ENCODE results near the gene SMARCA2.

DNA sequence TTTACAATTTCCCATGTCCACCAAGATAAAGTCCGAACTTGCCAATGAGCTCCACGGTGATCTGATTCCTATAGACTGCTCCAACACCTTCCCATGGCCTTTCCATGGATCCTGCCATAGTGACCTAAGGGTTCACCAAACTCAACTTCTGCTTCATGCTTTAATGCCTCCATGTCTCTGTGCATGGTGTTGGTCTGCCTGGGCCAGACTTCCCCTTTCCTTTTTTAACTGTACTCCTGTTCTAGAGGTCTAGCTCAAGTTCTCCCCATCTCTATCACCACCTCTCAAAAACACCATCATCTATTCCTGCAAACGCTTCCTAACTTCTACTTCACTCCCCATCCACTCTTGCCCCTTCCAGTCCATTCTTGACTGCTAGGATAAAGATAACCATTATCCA lies 14.8 kb upstream of the SMARCA2 start:
- TF ChIP-seq, protein P1, sequence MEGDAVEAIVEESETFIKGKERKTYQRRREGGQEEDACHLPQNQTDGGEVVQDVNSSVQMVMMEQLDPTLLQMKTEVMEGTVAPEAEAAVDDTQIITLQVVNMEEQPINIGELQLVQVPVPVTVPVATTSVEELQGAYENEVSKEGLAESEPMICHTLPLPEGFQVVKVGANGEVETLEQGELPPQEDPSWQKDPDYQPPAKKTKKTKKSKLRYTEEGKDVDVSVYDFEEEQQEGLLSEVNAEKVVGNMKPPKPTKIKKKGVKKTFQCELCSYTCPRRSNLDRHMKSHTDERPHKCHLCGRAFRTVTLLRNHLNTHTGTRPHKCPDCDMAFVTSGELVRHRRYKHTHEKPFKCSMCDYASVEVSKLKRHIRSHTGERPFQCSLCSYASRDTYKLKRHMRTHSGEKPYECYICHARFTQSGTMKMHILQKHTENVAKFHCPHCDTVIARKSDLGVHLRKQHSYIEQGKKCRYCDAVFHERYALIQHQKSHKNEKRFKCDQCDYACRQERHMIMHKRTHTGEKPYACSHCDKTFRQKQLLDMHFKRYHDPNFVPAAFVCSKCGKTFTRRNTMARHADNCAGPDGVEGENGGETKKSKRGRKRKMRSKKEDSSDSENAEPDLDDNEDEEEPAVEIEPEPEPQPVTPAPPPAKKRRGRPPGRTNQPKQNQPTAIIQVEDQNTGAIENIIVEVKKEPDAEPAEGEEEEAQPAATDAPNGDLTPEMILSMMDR (IDR thresholded peaks at IDR 0.05; ENCODE audit: low read length): no peak
- no peak for TF ChIP-seq EZH2 (IDR thresholded peaks at IDR 0.05; ENCODE audit: borderline replicate concordance, low read length)
